Suppressor macrophage treated with lipopolysaccharide for 1 hour (primary cell): ENCODE results near the gene CDH12.
"Not testable (repeated sequence)": the region's sequence is repeated elsewhere in the genome, so short reads cannot be mapped to it uniquely, and the experiment has no call there.

Experiments
- DNase-seq, 3 donors: peaks; one replicate each; pipeline ENCODE4 v3.0.0-alpha.2; 2020 to 2022

Gene CDH12

GRCh38 chr5:22250528-22250927, 602.6 kb downstream of the CDH12 start:
- DNase-seq: no peak

GRCh38 chr5:22249209-22249729, 603.9 kb downstream of the CDH12 start:
- no peak for DNase-seq

GRCh38 chr5:22245770-22246169, 607.4 kb downstream of the CDH12 start:
- no peak for DNase-seq

- no peak for DNase-seq
Measured at GRCh38 chr5:22242532-22242931, 610.6 kb downstream of the CDH12 start.

GRCh38 chr5:22238047-22238446, 615.1 kb downstream of the CDH12 start:
- no peak for DNase-seq

GRCh38 chr5:22226423-22226822, 626.7 kb downstream of the CDH12 start:
- no peak for DNase-seq

GRCh38 chr5:22223079-22223478, 630.1 kb downstream of the CDH12 start:
- no peak for DNase-seq

GRCh38 chr5:22213703-22214495, 639.2 kb downstream of the CDH12 start:
- DNase-seq: not testable (repeated sequence)

- not testable (repeated sequence) for DNase-seq
Measured at GRCh38 chr5:22212254-22212991, 640.7 kb downstream of the CDH12 start.

GRCh38 chr5:22208463-22208862, 644.7 kb downstream of the CDH12 start:
- DNase-seq: not testable (repeated sequence)

GRCh38 chr5:22188651-22189050, 664.5 kb downstream of the CDH12 start:
- not testable (repeated sequence) for DNase-seq

GRCh38 chr5:22187632-22188228, 665.4 kb downstream of the CDH12 start:
- DNase-seq: not testable (repeated sequence)

- not testable (repeated sequence) for DNase-seq
Measured at GRCh38 chr5:22169226-22169625, 683.9 kb downstream of the CDH12 start.

GRCh38 chr5:22168704-22169103, 684.4 kb downstream of the CDH12 start:
- DNase-seq: not testable (repeated sequence)

- DNase-seq: not testable (repeated sequence)
Measured at GRCh38 chr5:22165931-22166330, 687.2 kb downstream of the CDH12 start.

GRCh38 chr5:22164910-22165748, 688.0 kb downstream of the CDH12 start:
- DNase-seq: not testable (repeated sequence)

GRCh38 chr5:22156953-22157352, 696.2 kb downstream of the CDH12 start:
- DNase-seq: not testable (repeated sequence)

- DNase-seq: not testable (repeated sequence)
Measured at GRCh38 chr5:22154779-22155178, 698.4 kb downstream of the CDH12 start.

GRCh38 chr5:22151801-22152200, 701.3 kb downstream of the CDH12 start:
- not testable (repeated sequence) for DNase-seq

- DNase-seq: not testable (repeated sequence)
Measured at GRCh38 chr5:22140418-22140817, 712.7 kb downstream of the CDH12 start.

- DNase-seq: not testable (repeated sequence)
Measured at GRCh38 chr5:22139662-22140300, 713.4 kb downstream of the CDH12 start.

GRCh38 chr5:22111320-22111719, 741.8 kb downstream of the CDH12 start:
- no peak for DNase-seq
